Suprapubic skin (tissue), 3 donors: Measurements from ENCODE around the gene HSPA14.

ENCODE experiments used
- CTCF ChIP-seq, 2 donors: fragments of 200-600 bp in 1 of 2; fragments of 450-650 bp in 1 of 2; sonication (generic) in 1 of 2; IDR thresholded peaks; one replicate each; pipeline ENCODE4 v1.5.1; 2016 to 2019; ENCODE audit warnings: antibody characterized with exemption in 2 of 2, mild to moderate bottlenecking in 1 of 2, moderate library complexity in 1 of 2
- EP300 ChIP-seq: sonication (generic); formaldehyde crosslinking; IDR thresholded peaks from one replicate; pipeline ENCODE4 v1.6.1; 2017; ENCODE audit warnings: antibody characterized with exemption
- POLR2A ChIP-seq, 2 donors: fragments of 450-650 bp; IDR thresholded peaks; one replicate each; pipeline ENCODE4 v1.6.1; 2017; ENCODE audit warnings: antibody characterized with exemption in 2 of 2, mild to moderate bottlenecking in 2 of 2, moderate library complexity in 2 of 2

- TF ChIP-seq CTCF (IDR thresholded peaks at IDR 0.05) (no peak), EP300 (no peak), POLR2A (IDR thresholded peaks at IDR 0.05) (no peak)
These were observed 80.9 kb downstream of the HSPA14 start for GRCh38 chr10:14918964-14919363.
